ENCODE results near the gene DIPK1A.

Gene DIPK1A

GRCh38 chr1:92970990-92971689, 9.9 kb upstream of the DIPK1A start:
- TF ChIP-seq ZNF274 (IDR thresholded peaks at IDR 0.05; ENCODE audit: low read depth, low read length), result no peak
- H3K4me3 ChIP-seq (ENCODE audit: low read length), result no peak overlapping the region

GRCh38 chr1:92969517-92969916, 8.3 kb upstream of the DIPK1A start:
- TF ChIP-seq ZNF274 (IDR thresholded peaks at IDR 0.05; ENCODE audit: low read depth, low read length), result no peak
- H3K4me3 ChIP-seq (ENCODE audit: low read length), result no peak overlapping the region

DNA sequence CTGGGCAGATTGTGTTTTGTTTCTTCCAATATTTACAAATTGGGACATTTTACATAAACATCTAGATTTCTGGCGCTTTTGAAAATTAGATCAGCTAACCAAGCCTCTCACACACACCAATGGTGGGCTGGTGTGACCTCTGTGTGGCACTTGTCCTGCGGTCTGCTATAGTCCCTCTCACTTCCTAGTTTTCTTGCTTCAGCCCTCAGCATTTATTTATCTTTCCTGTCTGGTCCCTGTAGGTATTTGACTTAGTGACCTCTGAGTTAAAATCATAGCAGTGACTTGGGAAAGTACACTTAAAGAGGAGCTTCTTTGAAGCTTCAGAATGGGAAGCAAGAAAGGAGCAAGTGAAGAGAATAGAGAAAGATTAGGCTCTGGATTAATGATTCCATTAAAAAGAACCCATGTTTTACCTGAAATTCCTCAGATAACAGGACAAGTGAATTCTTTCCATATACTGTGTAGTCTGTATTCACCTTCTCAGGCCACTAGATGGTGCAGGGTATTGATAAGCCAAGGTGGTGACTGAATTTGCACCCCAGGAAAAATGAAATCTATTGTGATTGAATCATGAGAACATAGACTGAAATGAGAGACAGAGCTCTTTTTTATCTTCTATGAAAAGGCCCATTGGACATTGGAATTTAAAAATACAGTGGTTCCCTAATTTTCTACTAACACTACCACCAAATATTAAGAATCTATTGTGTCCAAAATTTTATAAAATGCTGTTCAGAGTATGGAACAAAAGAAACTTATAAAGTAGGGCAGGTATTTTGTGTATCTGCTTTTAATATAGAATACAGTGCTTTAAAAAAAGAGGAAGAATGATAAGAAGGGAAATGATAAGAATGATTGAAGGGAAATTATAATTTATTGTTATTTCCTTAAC, 7.1 kb upstream of the DIPK1A start:
- no peak overlapping the region for H3K4me3 ChIP-seq (ENCODE audit: low read length)
- no peak for TF ChIP-seq ZNF274 (IDR thresholded peaks at IDR 0.05; ENCODE audit: low read depth, low read length)

- TF ChIP-seq ZNF274 (IDR thresholded peaks at IDR 0.05; ENCODE audit: low read depth, low read length), result no peak
- H3K4me3 ChIP-seq (ENCODE audit: low read length), result no peak overlapping the region
Observed at GRCh38 chr1:92964998-92965397, 3.7 kb upstream of the DIPK1A start.

DNA sequence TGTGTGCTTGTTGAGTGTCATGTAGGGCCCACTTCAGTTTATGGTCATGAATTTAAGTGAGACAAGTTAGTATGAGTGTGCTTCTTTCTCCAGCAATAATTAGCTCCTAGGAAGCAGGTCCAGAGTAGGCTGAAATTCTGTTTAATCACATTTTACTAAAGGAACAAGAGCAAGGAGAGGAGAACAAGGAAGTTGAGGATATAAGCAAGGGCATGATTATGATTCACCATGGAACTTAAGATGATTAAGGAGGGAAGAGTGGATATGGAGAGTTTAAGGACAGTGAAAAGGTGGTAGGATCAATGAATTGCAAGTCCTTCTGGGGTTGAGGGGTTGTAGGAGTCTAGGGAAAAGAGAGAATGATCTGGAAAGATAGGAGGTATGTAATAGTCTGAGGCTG, 3.1 kb upstream of the DIPK1A start:
- TF ChIP-seq ZNF274 (IDR thresholded peaks at IDR 0.05; ENCODE audit: low read depth, low read length), result no peak
- no peak overlapping the region for H3K4me3 ChIP-seq (ENCODE audit: low read length)

- peak overlapping the region; percentile 95 for H3K4me3 ChIP-seq (ENCODE audit: low read length)
- TF ChIP-seq ZNF274 (IDR thresholded peaks at IDR 0.05; ENCODE audit: low read depth, low read length), result no peak
Observed at GRCh38 chr1:92961896-92962752, 862 bp upstream of the DIPK1A start.

- TF ChIP-seq ZNF274 (IDR thresholded peaks at IDR 0.05; ENCODE audit: low read depth, low read length), result no peak
Observed at GRCh38 chr1:92960395-92961130, 699 bp downstream of the DIPK1A start.

GRCh38 chr1:92958203-92958970, 2.9 kb downstream of the DIPK1A start:
- TF ChIP-seq ZNF274 (IDR thresholded peaks at IDR 0.05; ENCODE audit: low read depth, low read length), result no peak
- no peak overlapping the region for H3K4me3 ChIP-seq (ENCODE audit: low read length)

More at GRCh38 chr1:92960395-92961130, 699 bp downstream of the DIPK1A start:
- H3K4me3 ChIP-seq (ENCODE audit: low read length), result peak overlapping the region; percentile 77

DNA sequence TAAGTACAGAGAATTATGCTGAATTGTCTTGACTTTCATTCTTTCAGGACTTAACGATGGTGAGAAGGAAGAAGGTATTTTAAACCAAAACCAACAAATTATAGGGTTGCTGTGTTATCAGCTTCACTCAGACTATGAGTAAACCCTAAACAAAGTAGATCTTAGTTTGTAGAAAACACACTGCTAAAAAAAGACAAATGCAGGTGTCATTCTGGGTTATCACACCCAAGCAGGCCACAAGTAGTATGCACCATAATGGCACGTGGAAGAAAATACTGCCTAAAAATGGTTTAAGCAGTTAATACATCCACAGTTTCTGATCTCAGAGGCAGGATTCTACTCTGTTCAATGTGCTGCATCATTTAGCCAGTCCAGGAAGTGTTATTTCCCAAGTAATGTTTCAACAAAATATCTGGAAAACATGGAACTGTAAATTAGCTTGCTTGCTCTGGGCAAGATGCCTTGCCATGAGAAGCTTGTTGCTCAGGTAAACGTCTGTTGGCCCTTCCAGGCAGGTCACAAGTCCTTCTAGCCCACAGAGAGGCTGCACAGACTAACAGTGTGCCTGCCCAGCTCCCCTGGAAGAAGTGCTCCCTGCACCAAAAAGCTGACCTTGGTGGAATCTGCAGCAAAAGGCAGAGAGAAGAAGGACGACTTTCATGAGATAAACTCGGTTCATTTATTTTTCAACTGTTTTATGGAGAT, 4.1 kb downstream of the DIPK1A start:
- H3K4me3 ChIP-seq (ENCODE audit: low read length), result no peak overlapping the region; the same call in 1 of the 2 replicates
- TF ChIP-seq ZNF274 (IDR thresholded peaks at IDR 0.05; ENCODE audit: low read depth, low read length), result no peak

- H3K4me3 ChIP-seq (ENCODE audit: low read length), result no peak overlapping the region
- TF ChIP-seq ZNF274 (IDR thresholded peaks at IDR 0.05; ENCODE audit: low read depth, low read length), result no peak
Observed at GRCh38 chr1:92956254-92957029, 4.8 kb downstream of the DIPK1A start.

DNA sequence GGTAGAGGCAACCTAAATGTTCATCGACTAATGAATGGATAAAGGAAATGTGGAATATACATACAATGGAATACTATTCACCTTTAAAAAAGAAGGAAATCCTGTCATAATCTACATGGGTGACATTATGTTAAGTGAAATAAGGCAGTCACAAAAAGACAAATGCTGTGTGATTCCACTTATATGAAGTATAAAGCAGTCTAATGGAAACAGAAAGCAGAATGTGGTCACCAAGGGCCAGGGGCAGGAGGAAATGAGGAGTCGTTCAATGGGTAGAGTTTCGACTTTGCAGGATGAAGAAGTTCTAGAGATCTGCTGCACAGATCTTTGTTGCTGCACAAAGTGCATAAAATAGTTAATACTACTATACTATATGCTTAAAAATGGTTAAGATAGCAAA, 7.8 kb downstream of the DIPK1A start:
- no peak for TF ChIP-seq ZNF274 (IDR thresholded peaks at IDR 0.05; ENCODE audit: low read depth, low read length)
- no peak overlapping the region for H3K4me3 ChIP-seq (ENCODE audit: low read length)

- H3K4me3 ChIP-seq (ENCODE audit: low read length), result no peak overlapping the region
- no peak for TF ChIP-seq ZNF274 (IDR thresholded peaks at IDR 0.05; ENCODE audit: low read depth, low read length)
Observed at GRCh38 chr1:92952714-92953113, 8.5 kb downstream of the DIPK1A start.

Data from GM08714 (cell line).